K562 (cell line): ENCODE data around the gene ZNF197. TPM values are rescaled to one million over a fixed set of nuclear protein-coding genes. Genes with fewer than 3 reads are reported as not detected.

Experiments
- CBFA2T3 ChIP-seq: fragments of 450-650 bp; IDR thresholded peaks from 2 replicates; pipeline ENCODE4 v1.6.1; 2017
- CGGBP1 ChIP-seq: fragments of 250-450 bp; sonication (Bioruptor Pico); IDR thresholded peaks from 2 replicates; pipeline ENCODE4 v1.9.0; 2021; ENCODE audit warnings: mild to moderate bottlenecking
- GABPA ChIP-seq: fragments of 200-800 bp; sonication (Bioruptor generic); conservative IDR thresholded peaks from 2 replicates; pipeline ENCODE4 v1.6.1; 2016; ENCODE audit warnings: low read depth, missing genetic modification characterization, missing compliant biosample characterization
- MEIS2 ChIP-seq: fragments of 450-650 bp; IDR thresholded peaks from 2 replicates; pipeline ENCODE4 v1.6.1; 2014; ENCODE audit warnings: mild to moderate bottlenecking; ENCODE audit not compliant: partially characterized antibody
- NFIC ChIP-seq: fragments of 450-650 bp; IDR thresholded peaks from 2 replicates; pipeline ENCODE4 v1.6.1; 2017; ENCODE audit warnings: mild to moderate bottlenecking, inconsistent platforms
- PHB2 ChIP-seq: fragments of 450-650 bp; IDR thresholded peaks from 2 replicates; pipeline ENCODE4 v1.6.1; 2017; ENCODE audit warnings: low read depth
- TAF15 ChIP-seq: fragments of 200-400 bp; formaldehyde crosslinking; IDR thresholded peaks from 2 replicates; pipeline ENCODE4 v1.6.1; 2017; ENCODE audit warnings: mild to moderate bottlenecking, low read depth, low read length, moderate library complexity
- UBTF ChIP-seq, 2 experiments: IDR thresholded peaks; 2 replicates each; pipeline ENCODE4 v1.6.1; 2012; ENCODE audit warnings: improper control_type of control experiment in 2 of 2, low read depth in 2 of 2, low read length in 2 of 2, borderline replicate concordance in 1 of 2
- ZC3H8 ChIP-seq: fragments of 450-650 bp; IDR thresholded peaks from 2 replicates; pipeline ENCODE4 v1.6.1; 2017
- ZNF507 ChIP-seq: conservative IDR thresholded peaks from 2 replicates; pipeline ENCODE4 v1.6.1; 2017; ENCODE audit warnings: missing genetic modification characterization, missing compliant biosample characterization
- polyA plus RNA-seq, 8 experiments: library from polyadenylated mRNA; depleted of rRNA in 4 of 8; stranded (reverse) in 5 of 8; unstranded in 3 of 8; fragments of >200 nt; fragmentation: Nextera tagmentation in 2 of 8; fragmentation: Illumina TruSeq in 1 of 8; extraction: Ambion mirVana in 2 of 8; extraction: Trizol in 1 of 8; gene quantifications; 2 replicates each; pipeline versions ENCODE4 v1.2.1 to v1.2.3, GENCODE V29; 2011 to 2014; ENCODE audit warnings: inconsistent platforms in 1 of 8, missing spikeins in 1 of 8
- total RNA-seq, 7 experiments: library from RNA; depleted of rRNA in 6 of 7; stranded (reverse); fragments of >200 nt in 6 of 7; fragmentation: Illumina TruSeq in 2 of 7; extraction: Trizol in 2 of 7; gene quantifications; 2 replicates each; pipeline versions ENCODE4 v1.2.1 to v1.2.3, GENCODE V29; 2011 to 2021; ENCODE audit warnings: low replicate concordance in 1 of 7
- TF ChIP-seq, protein P1 (sequence below), 3 experiments: fragments of 200-800 bp in 1 of 3; sonication (Bioruptor generic) in 1 of 3; sonication (generic) in 1 of 3; formaldehyde crosslinking in 1 of 3; IDR thresholded peaks; 2 replicates each; pipeline versions ENCODE4 v1.6.1 to v1.8.0; 2016 to 2022; ENCODE audit warnings: mild to moderate bottlenecking in 2 of 3, missing compliant biosample characterization in 2 of 3, missing genetic modification characterization in 2 of 3, missing genetic modification reagents in 1 of 3
- TF ChIP-seq, protein P2 (sequence below): fragments of 450-650 bp; IDR thresholded peaks from 2 replicates; pipeline ENCODE4 v1.6.1; 2016; ENCODE audit warnings: mild to moderate bottlenecking, moderate library complexity

ZNF197 gene
- total and polyA plus RNA-seq, 9 of the 15 experiments (the other 6 are each of a cell fraction or from before 2014, with no cell fraction given), result 3.5 to 19.1 (median 13.7) TPM

- TF ChIP-seq, protein P1, sequence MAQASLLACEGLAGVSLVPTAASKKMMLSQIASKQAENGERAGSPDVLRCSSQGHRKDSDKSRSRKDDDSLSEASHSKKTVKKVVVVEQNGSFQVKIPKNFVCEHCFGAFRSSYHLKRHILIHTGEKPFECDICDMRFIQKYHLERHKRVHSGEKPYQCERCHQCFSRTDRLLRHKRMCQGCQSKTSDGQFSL (CRISPR knock-in tag; IDR thresholded peaks at IDR 0.05), result no peak
- TF ChIP-seq, protein P1 (tag; IDR thresholded peaks at IDR 0.05), result 0 out of 4 replicates have a peak, but pooled peaks of 1 of the 2 experiments have one; percentile 35
- no peak for TF ChIP-seq PHB2
- TF ChIP-seq CGGBP1 (CRISPR knock-in tag), result no peak
- no peak for TF ChIP-seq ZNF507 (tag)
- TF ChIP-seq MEIS2, result peak; percentile 24
- TF ChIP-seq TAF15, result no peak
- TF ChIP-seq, protein P2, sequence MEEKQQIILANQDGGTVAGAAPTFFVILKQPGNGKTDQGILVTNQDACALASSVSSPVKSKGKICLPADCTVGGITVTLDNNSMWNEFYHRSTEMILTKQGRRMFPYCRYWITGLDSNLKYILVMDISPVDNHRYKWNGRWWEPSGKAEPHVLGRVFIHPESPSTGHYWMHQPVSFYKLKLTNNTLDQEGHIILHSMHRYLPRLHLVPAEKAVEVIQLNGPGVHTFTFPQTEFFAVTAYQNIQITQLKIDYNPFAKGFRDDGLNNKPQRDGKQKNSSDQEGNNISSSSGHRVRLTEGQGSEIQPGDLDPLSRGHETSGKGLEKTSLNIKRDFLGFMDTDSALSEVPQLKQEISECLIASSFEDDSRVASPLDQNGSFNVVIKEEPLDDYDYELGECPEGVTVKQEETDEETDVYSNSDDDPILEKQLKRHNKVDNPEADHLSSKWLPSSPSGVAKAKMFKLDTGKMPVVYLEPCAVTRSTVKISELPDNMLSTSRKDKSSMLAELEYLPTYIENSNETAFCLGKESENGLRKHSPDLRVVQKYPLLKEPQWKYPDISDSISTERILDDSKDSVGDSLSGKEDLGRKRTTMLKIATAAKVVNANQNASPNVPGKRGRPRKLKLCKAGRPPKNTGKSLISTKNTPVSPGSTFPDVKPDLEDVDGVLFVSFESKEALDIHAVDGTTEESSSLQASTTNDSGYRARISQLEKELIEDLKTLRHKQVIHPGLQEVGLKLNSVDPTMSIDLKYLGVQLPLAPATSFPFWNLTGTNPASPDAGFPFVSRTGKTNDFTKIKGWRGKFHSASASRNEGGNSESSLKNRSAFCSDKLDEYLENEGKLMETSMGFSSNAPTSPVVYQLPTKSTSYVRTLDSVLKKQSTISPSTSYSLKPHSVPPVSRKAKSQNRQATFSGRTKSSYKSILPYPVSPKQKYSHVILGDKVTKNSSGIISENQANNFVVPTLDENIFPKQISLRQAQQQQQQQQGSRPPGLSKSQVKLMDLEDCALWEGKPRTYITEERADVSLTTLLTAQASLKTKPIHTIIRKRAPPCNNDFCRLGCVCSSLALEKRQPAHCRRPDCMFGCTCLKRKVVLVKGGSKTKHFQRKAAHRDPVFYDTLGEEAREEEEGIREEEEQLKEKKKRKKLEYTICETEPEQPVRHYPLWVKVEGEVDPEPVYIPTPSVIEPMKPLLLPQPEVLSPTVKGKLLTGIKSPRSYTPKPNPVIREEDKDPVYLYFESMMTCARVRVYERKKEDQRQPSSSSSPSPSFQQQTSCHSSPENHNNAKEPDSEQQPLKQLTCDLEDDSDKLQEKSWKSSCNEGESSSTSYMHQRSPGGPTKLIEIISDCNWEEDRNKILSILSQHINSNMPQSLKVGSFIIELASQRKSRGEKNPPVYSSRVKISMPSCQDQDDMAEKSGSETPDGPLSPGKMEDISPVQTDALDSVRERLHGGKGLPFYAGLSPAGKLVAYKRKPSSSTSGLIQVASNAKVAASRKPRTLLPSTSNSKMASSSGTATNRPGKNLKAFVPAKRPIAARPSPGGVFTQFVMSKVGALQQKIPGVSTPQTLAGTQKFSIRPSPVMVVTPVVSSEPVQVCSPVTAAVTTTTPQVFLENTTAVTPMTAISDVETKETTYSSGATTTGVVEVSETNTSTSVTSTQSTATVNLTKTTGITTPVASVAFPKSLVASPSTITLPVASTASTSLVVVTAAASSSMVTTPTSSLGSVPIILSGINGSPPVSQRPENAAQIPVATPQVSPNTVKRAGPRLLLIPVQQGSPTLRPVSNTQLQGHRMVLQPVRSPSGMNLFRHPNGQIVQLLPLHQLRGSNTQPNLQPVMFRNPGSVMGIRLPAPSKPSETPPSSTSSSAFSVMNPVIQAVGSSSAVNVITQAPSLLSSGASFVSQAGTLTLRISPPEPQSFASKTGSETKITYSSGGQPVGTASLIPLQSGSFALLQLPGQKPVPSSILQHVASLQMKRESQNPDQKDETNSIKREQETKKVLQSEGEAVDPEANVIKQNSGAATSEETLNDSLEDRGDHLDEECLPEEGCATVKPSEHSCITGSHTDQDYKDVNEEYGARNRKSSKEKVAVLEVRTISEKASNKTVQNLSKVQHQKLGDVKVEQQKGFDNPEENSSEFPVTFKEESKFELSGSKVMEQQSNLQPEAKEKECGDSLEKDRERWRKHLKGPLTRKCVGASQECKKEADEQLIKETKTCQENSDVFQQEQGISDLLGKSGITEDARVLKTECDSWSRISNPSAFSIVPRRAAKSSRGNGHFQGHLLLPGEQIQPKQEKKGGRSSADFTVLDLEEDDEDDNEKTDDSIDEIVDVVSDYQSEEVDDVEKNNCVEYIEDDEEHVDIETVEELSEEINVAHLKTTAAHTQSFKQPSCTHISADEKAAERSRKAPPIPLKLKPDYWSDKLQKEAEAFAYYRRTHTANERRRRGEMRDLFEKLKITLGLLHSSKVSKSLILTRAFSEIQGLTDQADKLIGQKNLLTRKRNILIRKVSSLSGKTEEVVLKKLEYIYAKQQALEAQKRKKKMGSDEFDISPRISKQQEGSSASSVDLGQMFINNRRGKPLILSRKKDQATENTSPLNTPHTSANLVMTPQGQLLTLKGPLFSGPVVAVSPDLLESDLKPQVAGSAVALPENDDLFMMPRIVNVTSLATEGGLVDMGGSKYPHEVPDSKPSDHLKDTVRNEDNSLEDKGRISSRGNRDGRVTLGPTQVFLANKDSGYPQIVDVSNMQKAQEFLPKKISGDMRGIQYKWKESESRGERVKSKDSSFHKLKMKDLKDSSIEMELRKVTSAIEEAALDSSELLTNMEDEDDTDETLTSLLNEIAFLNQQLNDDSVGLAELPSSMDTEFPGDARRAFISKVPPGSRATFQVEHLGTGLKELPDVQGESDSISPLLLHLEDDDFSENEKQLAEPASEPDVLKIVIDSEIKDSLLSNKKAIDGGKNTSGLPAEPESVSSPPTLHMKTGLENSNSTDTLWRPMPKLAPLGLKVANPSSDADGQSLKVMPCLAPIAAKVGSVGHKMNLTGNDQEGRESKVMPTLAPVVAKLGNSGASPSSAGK, result peak; percentile 97
- no peak for TF ChIP-seq ZC3H8
- peak; percentile 49 for TF ChIP-seq NFIC
- TF ChIP-seq CBFA2T3, result no peak
- TF ChIP-seq GABPA (tag), result peak; percentile 98
- peak; percentile 83 to 85 for TF ChIP-seq UBTF (IDR thresholded peaks at IDR 0.05; ENCODE audit: borderline replicate concordance in 1 of 2, low read depth in 2 of 2, low read length in 2 of 2)
Observed at GRCh38 chr3:44624749-44625480, at the start of gene ZNF197 (continued).
